Activated T-helper 1 cell treated with anti-CD3 and anti-CD28 coated beads, Interleukin-12 subunit alpha, Interleukin-12 subunit beta, Interleukin-2, Interleukin-4 antibody, amounts not matched to agents 30 ng/mL and 10 ng/mL and 1 ng/mL, durations not matched to agents 14 hours and 24 hours and 36 hours (primary cell): ENCODE data around the gene UST. TPM values are rescaled to one million over a fixed set of nuclear protein-coding genes. Genes with fewer than 3 reads are reported as not detected.

ENCODE experiments used
- DNase-seq: peaks from one replicate; pipeline ENCODE4 v3.0.0; 2021; ENCODE audit warnings: low spot score
- H3K27ac Mint-ChIP-seq: one replicate; pipeline ENCODE4 v1.8.0; 2021; ENCODE audit warnings: mild to moderate bottlenecking, mixed read lengths
- H3K27me3 Mint-ChIP-seq: one replicate; pipeline ENCODE4 v1.8.0; 2022; ENCODE audit warnings: mild to moderate bottlenecking, moderate library complexity, mixed read lengths; ENCODE audit not compliant: insufficient read depth
- H3K36me3 Mint-ChIP-seq: one replicate; pipeline ENCODE4 v1.8.0; 2021; ENCODE audit warnings: low read depth, mixed read lengths
- H3K4me1 Mint-ChIP-seq: one replicate; pipeline ENCODE4 v1.8.0; 2021; ENCODE audit warnings: low read depth, mixed read lengths
- H3K4me3 Mint-ChIP-seq: one replicate; pipeline ENCODE4 v1.8.0; 2021; ENCODE audit warnings: mild to moderate bottlenecking, moderate library complexity, mixed read lengths
- H3K9me3 Mint-ChIP-seq: one replicate; pipeline ENCODE4 v1.8.0; 2021; ENCODE audit warnings: mixed read lengths
- intact Hi-C: fragments of 100-400 bp; cut with micrococcal nuclease; formaldehyde crosslinking; loops from one replicate; pipeline ENCODE4 v1.15.1; 2024
- total RNA-seq: library from RNA; stranded (reverse); gene quantifications from 2 replicates; pipeline ENCODE4 v1.2.3, GENCODE V29; 2022

The UST gene
- total RNA-seq, 1 donor from 2014 or later, result 0.49 TPM

DNA sequence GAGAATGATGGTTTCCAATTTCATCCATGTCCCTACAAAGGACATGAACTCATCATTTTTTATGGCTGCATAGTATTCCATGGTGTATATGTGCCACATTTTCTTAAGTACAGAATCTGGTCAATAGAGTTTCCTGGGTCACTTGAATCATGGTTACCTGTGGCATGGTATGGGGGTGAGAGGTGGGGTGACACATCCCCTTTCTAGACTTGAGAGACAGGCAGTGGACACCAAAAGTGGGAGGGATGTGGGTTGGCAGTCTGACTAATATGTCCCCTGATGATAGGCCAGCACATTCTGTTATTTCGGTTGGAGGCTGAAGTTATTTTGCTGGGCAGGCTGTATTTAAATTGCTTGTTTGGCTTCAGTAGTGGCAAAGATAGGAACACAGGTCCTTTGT is 78.1 kb downstream of the UST start:
- Mint-ChIP-seq H3K27ac (no peak overlapping the region), H3K9me3 (peaks cover 3% of the 10 kb centered on the region), H3K4me1 (no peaks in the 10 kb centered on the region), H3K27me3 (peaks cover 23% of the 10 kb centered on the region), H3K4me3 (no peak overlapping the region), H3K36me3 (no peaks in the 10 kb centered on the region)
- DNase-seq, result no peak
- intact Hi-C loops, result no loop called here

DNA sequence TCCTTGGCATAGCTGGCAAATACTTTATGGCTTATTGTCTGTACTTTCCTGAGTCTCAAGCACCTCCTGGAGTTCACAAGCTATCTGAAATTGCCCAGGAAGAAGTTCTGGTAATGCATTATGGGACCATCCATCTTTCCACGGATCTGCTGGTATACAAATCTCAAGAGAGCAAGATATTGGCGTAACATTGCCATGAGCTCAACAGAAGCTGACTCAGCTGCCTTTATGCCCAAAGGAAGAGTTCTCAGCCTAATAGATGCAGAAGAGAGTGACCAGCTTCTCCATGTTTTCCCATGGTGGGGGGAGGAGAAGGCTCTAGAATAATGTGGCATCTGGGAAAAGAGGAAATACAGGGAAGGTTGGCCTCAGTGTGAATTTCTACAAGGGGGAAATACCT is 78.7 kb downstream of the UST start:
- Mint-ChIP-seq H3K27me3 (peaks cover 23% of the 10 kb centered on the region), H3K27ac (no peak overlapping the region), H3K36me3 (no peaks in the 10 kb centered on the region), H3K4me1 (peaks cover 4% of the 10 kb centered on the region), H3K9me3 (peaks cover 3% of the 10 kb centered on the region), H3K4me3 (no peak overlapping the region)
- no peak for DNase-seq
- intact Hi-C loops, result no loop called here

DNA sequence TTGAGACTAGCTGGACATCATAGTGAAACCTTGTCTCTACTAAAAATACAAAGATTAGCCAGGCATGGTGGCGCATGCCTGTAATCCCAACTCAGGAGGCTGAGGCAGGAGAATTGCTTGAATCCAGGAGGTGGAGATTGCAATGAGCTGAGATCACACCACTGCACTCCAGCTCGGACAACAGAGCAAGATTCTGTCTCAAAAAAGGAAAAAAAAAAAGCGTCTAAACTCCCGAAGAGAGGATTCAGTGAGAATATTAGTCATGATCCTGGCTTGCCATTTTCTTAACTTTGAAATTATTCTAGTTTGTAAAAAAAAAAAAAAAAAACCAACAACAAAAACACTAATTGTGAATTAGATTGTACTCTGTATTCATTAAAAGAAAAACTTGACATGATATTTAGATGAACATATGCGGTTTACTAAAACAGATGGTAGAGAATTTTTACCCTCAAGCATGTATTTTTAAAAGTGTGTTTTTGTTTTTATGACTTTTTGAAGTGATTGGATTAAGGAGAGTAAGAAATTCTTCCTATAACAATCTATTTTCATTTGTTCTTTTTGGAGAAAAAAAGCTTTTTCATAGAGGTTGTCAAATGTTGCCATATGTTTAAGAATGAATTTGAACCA is 80.7 kb downstream of the UST start:
- Mint-ChIP-seq H3K9me3 (peaks cover 3% of the 10 kb centered on the region), H3K4me1 (peaks cover 12% of the 10 kb centered on the region), H3K4me3 (no peak overlapping the region), H3K27me3 (peaks cover 26% of the 10 kb centered on the region), H3K27ac (no peak overlapping the region), H3K36me3 (no peaks in the 10 kb centered on the region)
- intact Hi-C loops, result no loop called here
- DNase-seq, result no peak

DNA sequence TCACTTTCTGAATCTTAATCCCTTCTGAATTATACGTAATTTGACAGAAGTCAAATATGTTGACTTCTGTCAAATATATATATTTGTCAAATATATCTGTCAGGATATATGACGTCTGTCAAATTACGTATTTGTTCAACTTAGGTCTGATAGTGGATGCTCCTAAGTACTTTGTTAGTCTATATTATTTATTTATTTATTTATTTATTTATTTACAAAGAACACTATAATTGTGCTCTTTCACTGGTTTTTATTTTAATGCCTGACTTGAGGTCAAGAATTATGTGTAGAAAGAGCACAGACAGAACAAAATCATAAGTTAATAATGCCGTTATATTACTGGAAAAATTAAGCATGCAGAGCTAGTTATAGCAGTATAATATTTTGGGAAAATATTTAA is 81.2 kb downstream of the UST start:
- intact Hi-C loops, result no loop called here
- H3K9me3 Mint-ChIP-seq, result peaks cover 3% of the 10 kb centered on the region
- no peak for DNase-seq
- H3K27me3 Mint-ChIP-seq, result peaks cover 26% of the 10 kb centered on the region
- H3K27ac Mint-ChIP-seq, result no peak overlapping the region
- no peak overlapping the region for H3K4me3 Mint-ChIP-seq
- H3K36me3 Mint-ChIP-seq, result no peaks in the 10 kb centered on the region
- H3K4me1 Mint-ChIP-seq, result peaks cover 12% of the 10 kb centered on the region

- H3K9me3 Mint-ChIP-seq, result no peaks in the 10 kb centered on the region
- no peak overlapping the region for H3K4me3 Mint-ChIP-seq
- peaks cover 12% of the 10 kb centered on the region for H3K4me1 Mint-ChIP-seq
- no peak for DNase-seq
- H3K36me3 Mint-ChIP-seq, result no peaks in the 10 kb centered on the region
- no peak overlapping the region for H3K27ac Mint-ChIP-seq
- intact Hi-C loops, result loop anchor here (5.0 kb wide), 1 partner anchor 72 kb away; no protein-coding TSS in a partner anchor
- peaks cover 29% of the 10 kb centered on the region for H3K27me3 Mint-ChIP-seq
These were observed 82.7 kb downstream of the UST start for GRCh38 chr6:148829415-148830101.

DNA sequence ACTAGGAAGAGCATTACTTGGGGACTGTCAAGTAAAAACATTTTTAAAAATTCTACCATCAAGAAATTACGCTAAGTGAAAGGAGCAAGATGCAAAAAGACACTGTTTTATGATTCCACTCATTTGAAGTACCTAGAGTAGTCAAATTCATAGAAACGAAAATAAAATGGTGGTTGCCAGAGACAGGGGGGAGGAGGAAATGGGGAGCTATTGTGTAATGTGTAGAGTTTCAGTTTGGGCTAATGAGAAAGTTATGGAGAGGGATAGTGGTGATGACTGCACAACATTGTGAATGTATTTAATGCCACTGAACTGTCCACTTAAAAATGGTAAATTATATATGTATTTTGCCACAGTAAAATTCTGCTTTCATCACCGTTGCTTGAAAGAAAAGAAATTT is 83.8 kb downstream of the UST start:
- no peak overlapping the region for H3K27ac Mint-ChIP-seq
- H3K4me3 Mint-ChIP-seq, result peak overlapping the region; percentile 37

DNA sequence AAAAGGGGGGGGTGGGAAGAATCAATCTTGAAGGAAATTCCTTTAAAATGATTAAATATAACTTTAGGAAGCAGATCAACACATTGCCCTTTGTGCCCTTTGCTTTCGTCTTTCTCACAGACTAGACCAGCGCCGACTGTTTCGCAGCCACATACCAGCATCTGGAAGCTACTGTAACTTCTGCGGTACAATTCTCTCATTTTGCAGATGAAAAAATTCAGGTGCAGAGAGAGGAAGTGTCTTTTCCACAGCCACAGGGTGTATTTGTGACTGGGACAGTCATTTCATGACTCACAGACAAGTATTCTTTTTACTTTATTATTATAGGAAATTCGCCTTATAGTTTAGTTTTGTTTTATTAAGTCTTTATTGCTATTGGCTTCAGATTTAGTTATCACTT is 84.2 kb downstream of the UST start:
- Mint-ChIP-seq H3K27me3 (peaks cover 19% of the 10 kb centered on the region), H3K36me3 (no peaks in the 10 kb centered on the region), H3K4me3 (no peak overlapping the region), H3K27ac (no peak overlapping the region), H3K4me1 (peaks cover 17% of the 10 kb centered on the region), H3K9me3 (no peaks in the 10 kb centered on the region)
- no peak for DNase-seq
- intact Hi-C loops, result loop anchor here (5.0 kb wide), 1 partner anchor 74 kb away; no protein-coding TSS in a partner anchor

More for the DNA sequence above, 83.8 kb downstream of the UST start:
- H3K27me3 Mint-ChIP-seq, result peaks cover 22% of the 10 kb centered on the region
- H3K36me3 Mint-ChIP-seq, result no peaks in the 10 kb centered on the region
- H3K4me1 Mint-ChIP-seq, result peaks cover 12% of the 10 kb centered on the region
- no peaks in the 10 kb centered on the region for H3K9me3 Mint-ChIP-seq
- DNase-seq, result no peak
- intact Hi-C loops, result loop anchor here (5.0 kb wide), 1 partner anchor 73 kb away; no protein-coding TSS in a partner anchor

DNA sequence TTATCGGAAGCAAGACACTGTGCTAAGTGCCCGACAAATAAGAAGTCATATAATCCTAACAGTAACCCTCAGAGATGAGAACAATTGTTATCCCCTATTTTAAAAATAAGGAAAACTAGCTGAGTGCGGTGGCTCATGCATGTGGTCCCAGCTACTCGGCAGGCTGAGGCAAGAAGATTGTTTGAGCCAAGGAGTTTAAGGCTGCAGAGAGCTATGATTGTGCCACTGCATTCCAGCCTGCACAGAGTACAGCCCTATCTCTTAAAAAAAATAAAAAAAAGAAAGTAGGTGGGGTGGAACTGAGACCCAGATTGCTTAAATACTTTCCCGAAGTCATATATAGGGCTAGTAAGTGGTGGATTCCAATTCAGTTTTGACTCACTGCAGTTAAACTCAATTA is 84.7 kb downstream of the UST start:
- Mint-ChIP-seq H3K27ac (no peak overlapping the region), H3K9me3 (no peaks in the 10 kb centered on the region), H3K36me3 (no peaks in the 10 kb centered on the region), H3K27me3 (peaks cover 19% of the 10 kb centered on the region), H3K4me1 (peaks cover 20% of the 10 kb centered on the region), H3K4me3 (no peak overlapping the region)
- intact Hi-C loops, result loop anchor here (5.0 kb wide), 1 partner anchor 74 kb away; no protein-coding TSS in a partner anchor
- no peak for DNase-seq

GRCh38 chr6:148835920-148836441 is 89.2 kb downstream of the UST start:
- H3K9me3 Mint-ChIP-seq, result no peaks in the 10 kb centered on the region
- no peak overlapping the region for H3K27ac Mint-ChIP-seq
- H3K4me1 Mint-ChIP-seq, result peaks cover 12% of the 10 kb centered on the region
- no peaks in the 10 kb centered on the region for H3K36me3 Mint-ChIP-seq
- H3K4me3 Mint-ChIP-seq, result no peak overlapping the region
- H3K27me3 Mint-ChIP-seq, result peaks cover 18% of the 10 kb centered on the region
- no peak for DNase-seq
- intact Hi-C loops, result loop anchor here (5.0 kb wide), 1 partner anchor 89 kb away; the partner anchor contains the start of gene UST

DNA sequence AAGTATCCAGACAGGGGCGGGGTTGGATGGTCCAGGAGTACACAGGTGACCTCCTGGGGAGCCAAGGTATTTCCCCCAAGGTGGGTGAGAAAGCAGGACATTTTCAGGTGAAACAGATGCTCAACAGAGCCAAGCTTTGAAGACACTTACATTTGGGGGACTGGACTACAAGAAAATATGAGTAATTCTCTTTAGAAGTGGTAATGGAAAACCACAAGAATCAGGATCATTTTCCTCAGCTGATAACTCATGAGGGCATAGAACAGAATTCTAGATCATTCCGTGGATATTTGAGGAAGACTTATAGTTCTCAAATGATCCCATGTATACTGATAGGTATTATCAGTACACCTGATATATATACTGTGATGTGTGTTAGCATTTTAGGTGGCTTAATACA is 89.9 kb downstream of the UST start:
- Mint-ChIP-seq H3K4me1 (peaks cover 8% of the 10 kb centered on the region), H3K36me3 (no peaks in the 10 kb centered on the region), H3K27me3 (peaks cover 18% of the 10 kb centered on the region), H3K9me3 (no peaks in the 10 kb centered on the region), H3K27ac (no peak overlapping the region), H3K4me3 (no peak overlapping the region)
- DNase-seq, result no peak
- intact Hi-C loops, result loop anchor here (5.0 kb wide), 1 partner anchor 89 kb away; the partner anchor contains the start of gene UST

DNA sequence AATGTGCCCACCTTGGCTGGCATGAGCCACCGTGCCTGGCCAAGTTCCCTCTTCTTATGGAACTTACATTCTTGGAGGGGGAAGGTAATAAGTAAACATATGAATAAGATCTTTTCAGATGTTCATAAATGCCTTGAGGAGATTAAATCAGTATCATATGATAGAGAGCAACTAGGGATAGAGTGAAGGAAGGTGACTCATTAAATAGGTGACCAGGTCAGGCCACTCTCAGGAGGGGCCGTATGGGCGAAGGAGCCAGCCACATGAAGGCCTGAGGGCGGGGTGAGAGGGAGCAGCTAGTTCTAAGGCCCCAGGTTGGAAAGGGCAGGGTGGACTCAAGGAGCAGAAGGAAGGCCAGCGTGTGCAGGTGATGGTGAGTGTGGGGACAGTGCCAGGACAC is 91.1 kb downstream of the UST start:
- Mint-ChIP-seq H3K36me3 (no peaks in the 10 kb centered on the region), H3K27ac (no peak overlapping the region), H3K27me3 (peaks cover 11% of the 10 kb centered on the region), H3K4me1 (peaks cover 8% of the 10 kb centered on the region), H3K9me3 (no peaks in the 10 kb centered on the region), H3K4me3 (no peak overlapping the region)
- no peak for DNase-seq
- intact Hi-C loops, result loop anchor here (5.0 kb wide), 1 partner anchor 91 kb away; the partner anchor contains the start of gene UST

DNA sequence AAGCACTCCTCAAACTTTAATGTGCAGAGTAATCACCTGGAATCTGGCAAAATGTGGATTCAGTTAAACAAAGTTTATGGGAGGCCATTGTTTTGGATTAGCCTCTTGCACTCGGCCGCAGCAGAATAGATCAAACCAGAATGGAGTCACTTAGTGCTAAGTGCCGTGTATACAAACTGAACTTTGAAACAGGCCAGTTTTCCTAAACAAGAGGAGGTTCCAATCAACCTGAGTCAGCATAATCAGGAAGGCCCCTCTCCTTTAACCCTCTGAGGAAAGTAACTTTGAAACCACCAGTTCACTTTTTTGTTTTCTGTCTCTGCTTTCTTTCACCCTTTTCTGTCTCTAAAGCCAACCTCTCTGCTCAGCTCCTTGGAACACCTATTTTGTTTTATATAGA is 92.2 kb downstream of the UST start:
- H3K4me3 Mint-ChIP-seq, result no peak overlapping the region
- no peaks in the 10 kb centered on the region for H3K36me3 Mint-ChIP-seq
- no peaks in the 10 kb centered on the region for H3K9me3 Mint-ChIP-seq
- DNase-seq, result no peak
- H3K27ac Mint-ChIP-seq, result no peak overlapping the region
- H3K4me1 Mint-ChIP-seq, result peaks cover 8% of the 10 kb centered on the region
- H3K27me3 Mint-ChIP-seq, result peaks cover 2% of the 10 kb centered on the region
- intact Hi-C loops, result loop anchor here (5.0 kb wide), 1 partner anchor 92 kb away; the partner anchor contains the start of gene UST

DNA sequence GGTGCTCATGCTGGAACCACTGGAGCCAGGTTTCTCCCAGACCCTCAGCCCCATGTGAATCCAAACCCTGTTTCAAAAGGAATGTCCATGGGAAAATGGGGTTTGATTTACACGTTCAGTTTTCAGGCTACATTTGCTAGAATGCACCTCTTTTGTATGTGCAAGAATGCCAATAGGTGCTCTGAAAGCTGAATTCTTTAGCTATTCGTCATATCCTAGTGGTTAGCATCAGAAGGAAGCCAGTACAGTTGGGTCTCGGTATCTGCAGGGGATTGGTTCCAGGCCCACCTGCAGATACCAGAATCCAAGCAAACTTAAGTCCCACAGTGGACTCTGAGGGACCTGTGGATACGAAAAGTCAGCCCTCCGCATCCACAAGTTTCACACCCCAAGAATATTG is 93.4 kb downstream of the UST start:
- Mint-ChIP-seq H3K27ac (no peak overlapping the region), H3K36me3 (no peaks in the 10 kb centered on the region), H3K9me3 (no peaks in the 10 kb centered on the region), H3K4me1 (peaks cover 8% of the 10 kb centered on the region), H3K27me3 (peaks cover 2% of the 10 kb centered on the region), H3K4me3 (no peak overlapping the region)
- DNase-seq, result no peak
- intact Hi-C loops, result no loop called here
